GM23338 (cell line): ENCODE data around the gene ZFYVE28.

ENCODE experiments used
- EZH2 ChIP-seq: fragments of 200-600 bp; sonication (generic); IDR thresholded peaks from one replicate; pipeline ENCODE4 v1.8.0; 2017; ENCODE audit warnings: antibody characterized with exemption, mild to moderate bottlenecking, low read depth; ENCODE audit not compliant: unreplicated experiment
- POLR2AphosphoS5 ChIP-seq: IDR thresholded peaks from 2 replicates; pipeline ENCODE4 v1.6.1; 2016; ENCODE audit warnings: antibody characterized with exemption, low read depth
- TF ChIP-seq, protein P1 (sequence below), 2 experiments: fragments of 200-600 bp in 1 of 2; sonication (generic) in 1 of 2; conservative IDR thresholded peaks; 2 replicates each; pipeline versions ENCODE4 v1.5.1 to v1.6.1; 2016 to 2017; ENCODE audit warnings: antibody characterized with exemption in 2 of 2, low read depth in 2 of 2, mild to moderate bottlenecking in 2 of 2, moderate library complexity in 1 of 2

- TF ChIP-seq, protein P1, sequence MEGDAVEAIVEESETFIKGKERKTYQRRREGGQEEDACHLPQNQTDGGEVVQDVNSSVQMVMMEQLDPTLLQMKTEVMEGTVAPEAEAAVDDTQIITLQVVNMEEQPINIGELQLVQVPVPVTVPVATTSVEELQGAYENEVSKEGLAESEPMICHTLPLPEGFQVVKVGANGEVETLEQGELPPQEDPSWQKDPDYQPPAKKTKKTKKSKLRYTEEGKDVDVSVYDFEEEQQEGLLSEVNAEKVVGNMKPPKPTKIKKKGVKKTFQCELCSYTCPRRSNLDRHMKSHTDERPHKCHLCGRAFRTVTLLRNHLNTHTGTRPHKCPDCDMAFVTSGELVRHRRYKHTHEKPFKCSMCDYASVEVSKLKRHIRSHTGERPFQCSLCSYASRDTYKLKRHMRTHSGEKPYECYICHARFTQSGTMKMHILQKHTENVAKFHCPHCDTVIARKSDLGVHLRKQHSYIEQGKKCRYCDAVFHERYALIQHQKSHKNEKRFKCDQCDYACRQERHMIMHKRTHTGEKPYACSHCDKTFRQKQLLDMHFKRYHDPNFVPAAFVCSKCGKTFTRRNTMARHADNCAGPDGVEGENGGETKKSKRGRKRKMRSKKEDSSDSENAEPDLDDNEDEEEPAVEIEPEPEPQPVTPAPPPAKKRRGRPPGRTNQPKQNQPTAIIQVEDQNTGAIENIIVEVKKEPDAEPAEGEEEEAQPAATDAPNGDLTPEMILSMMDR (conservative IDR thresholded peaks at IDR 0.05; ENCODE audit: low read depth in 2 of 2), result no peak
- TF ChIP-seq EZH2, result no peak
- no peak for TF ChIP-seq POLR2AphosphoS5
Measured at GRCh38 chr4:2267841-2268240, 150.6 kb downstream of the ZFYVE28 start.
